GM18505 (cell line): Measurements from ENCODE around the gene BLCAP.
"Not testable (repeated sequence)": the region's sequence is repeated elsewhere in the genome, so short reads cannot be mapped to it uniquely, and the experiment has no call there.

Experiments used
- ATAC-seq: cut with Tn5 transposase; IDR thresholded peaks from one replicate; pipeline ENCODE4 v1.9.1; 2021; ENCODE audit not compliant: unreplicated experiment
- POLR2A ChIP-seq: IDR thresholded peaks from 4 replicates; pipeline ENCODE4 v1.6.1; 2011; ENCODE audit warnings: borderline replicate concordance; ENCODE audit not compliant: insufficient read depth, insufficient read length; ENCODE audit errors: extremely low read depth

Gene BLCAP

DNA sequence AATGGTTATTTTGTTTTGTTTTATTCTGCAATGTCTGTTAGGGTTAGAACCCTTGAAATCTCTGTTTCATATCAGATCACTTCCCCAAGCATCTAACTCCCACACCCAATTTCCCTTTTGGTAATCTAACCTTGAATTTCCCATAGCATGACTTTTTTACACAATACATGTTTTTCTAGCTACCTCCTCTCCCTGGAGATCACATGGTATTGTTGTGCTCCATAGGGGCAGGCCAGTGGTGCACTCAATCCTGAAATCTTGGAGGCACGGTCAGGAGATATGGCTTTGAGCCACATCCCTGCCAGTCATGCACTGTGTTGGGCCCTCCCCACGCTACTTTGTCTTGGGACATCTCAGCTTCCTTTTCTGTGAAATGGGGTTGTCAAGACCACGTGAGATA, 43.3 kb downstream of the BLCAP start:
- ATAC-seq, result no peak
- TF ChIP-seq POLR2A, result no peak

DNA sequence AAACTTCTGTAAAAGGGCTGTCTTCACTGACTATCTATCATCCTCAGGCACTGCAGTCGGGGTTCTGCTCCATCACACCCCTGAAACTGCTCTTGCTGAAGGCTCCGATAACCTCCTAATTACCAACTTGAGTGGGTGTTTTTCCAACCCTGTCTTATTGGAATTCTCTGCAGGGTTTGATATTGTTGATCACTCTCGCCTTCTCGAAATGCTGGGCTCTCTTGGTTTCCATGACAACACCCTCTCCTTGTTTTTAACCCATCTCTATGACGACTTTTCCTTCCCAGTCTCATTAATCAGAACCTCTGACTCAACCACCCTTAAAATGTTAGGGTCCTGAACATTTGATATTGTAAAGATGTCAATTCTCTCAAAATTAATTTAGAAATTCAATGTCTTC, 46.1 kb downstream of the BLCAP start:
- ATAC-seq, result no peak
- no peak for TF ChIP-seq POLR2A

DNA sequence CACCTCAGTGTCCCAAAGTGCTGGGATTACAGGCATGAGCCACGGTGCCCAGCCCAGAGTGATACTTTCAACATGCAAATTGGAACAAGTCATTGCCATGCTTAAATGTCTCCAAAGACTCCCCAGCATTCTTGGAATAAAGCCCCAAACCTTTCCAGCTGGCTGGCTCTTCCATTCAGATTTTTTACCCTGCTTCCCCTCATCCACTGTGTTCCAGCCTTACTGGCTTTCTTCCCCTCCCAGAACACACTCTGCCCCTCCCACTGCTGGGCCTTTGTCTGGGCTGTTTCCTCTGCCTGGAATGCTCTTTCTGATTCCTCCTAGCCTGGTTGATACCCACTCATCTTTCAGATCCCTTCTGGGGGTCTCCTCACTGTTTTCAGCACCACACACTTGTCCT, 46.8 kb downstream of the BLCAP start:
- no peak for ATAC-seq

DNA sequence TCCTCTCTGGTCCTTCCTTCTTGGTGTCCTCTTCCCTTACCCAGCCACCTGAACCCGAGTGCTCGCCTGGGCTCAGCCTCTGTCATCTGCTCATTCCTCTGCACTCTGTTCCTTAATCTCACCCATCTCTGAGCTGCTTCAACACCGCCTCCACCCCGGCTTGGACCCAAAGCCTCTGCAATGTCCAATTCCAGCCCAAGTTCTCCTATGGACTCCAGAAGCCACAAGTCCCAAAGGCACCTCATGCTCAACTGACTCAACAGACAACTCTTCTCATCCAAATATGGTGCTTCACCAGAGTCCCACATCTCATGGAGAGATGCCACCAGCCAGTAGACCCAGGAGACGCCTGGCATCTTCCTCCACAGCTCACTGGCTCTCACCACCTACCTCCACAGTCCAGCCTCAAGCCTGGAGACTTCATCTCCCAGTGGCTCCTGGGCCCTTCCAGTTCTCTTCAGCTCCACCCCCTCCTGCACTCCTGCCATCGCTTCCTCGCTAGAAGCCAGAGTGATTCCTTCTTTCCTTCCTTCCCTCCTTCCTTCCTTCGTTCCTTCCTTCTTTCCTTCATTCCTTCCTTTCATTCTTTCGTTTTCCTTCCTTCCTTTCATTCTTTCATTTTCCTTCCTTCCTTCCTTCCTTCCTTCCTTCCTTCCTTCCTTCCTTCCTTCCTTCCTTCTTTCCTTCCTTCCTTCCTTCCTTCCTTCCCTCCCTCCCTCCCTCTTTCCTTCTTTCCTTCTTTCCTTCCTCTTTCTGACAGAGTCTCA, 47.6 kb downstream of the BLCAP start:
- ATAC-seq, result no peak
- TF ChIP-seq POLR2A, result no peak

More for the DNA sequence above, 46.8 kb downstream of the BLCAP start:
- TF ChIP-seq POLR2A, result no peak

DNA sequence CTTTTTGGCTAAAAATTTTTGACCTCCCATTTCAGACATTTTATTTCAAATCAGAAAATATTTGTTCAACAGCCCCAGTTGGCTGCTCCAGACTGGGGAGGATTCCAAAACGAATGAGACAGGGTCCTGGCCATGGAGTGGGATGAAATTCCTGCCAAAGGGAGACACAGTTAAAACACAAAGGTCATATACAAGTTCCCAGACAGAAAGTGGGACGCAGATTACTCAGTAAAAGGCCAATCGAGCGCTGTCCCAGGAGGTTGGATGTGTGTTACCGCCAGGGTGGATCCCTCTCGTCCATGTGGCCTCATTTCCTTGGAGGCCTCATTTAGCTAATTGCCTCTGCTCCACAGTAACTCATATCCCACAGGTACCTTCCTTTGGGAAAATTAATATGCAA, 48.4 kb downstream of the BLCAP start:
- no peak for TF ChIP-seq POLR2A
- no peak for ATAC-seq

DNA sequence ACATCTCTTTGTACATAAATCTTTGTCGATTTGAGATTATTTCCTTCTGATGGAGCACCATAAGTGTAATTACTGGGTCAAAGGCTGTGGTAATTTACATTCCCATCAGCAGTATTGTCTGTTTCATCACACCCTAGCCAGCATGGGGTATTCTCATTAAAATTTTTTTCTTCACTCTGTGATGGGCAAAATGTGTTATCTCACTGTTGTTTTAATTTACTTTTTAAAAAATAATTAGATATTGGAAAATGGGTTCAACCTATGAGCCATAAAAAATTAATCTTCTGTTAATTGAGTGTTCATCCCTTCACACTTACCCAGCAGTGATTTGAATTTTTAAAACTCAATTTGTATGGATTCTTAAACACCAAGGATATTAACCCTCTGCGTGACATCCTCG, 50.6 kb downstream of the BLCAP start:
- no peak for TF ChIP-seq POLR2A
- ATAC-seq, result no peak

DNA sequence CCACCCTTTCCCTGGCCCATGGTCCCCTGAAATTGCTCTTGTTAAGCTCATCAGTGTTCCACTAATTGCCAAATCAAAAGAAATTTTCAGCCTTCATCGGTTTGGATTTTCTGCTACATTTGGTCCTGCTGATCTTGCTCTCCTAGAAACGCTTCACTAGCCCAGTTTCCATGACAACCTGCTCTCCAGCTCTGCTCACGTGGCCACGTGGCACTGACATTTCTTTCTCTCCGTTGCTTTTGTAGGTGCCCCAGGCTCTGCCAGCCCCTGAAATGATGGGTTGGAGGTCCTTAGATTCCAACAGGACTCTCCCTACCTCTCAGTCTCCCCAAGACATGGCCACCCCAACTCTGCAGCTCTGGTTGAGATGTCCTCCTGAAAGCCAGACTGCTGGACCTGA, 52.4 kb downstream of the BLCAP start:
- no peak for ATAC-seq
- no peak for TF ChIP-seq POLR2A

DNA sequence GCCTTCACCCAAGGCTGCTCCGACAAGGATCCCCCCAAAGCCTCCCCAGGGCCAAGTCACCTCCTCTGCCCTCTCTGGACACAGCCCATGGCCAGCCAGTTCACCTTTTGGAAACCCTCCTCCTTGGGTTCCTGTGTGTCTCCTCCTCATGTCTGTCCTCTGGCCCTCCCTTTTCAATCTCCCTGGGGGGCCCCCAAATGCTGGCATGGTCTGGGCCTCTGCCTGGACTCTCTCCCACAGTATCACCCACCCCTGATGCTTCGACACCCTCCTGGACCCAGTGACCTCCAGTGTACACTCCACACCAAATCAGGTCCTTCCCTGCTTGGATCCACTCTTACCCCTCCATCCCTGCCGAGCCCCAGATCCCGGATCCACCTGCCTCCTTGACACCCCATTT, 53.3 kb downstream of the BLCAP start:
- TF ChIP-seq POLR2A, result no peak
- no peak for ATAC-seq

DNA sequence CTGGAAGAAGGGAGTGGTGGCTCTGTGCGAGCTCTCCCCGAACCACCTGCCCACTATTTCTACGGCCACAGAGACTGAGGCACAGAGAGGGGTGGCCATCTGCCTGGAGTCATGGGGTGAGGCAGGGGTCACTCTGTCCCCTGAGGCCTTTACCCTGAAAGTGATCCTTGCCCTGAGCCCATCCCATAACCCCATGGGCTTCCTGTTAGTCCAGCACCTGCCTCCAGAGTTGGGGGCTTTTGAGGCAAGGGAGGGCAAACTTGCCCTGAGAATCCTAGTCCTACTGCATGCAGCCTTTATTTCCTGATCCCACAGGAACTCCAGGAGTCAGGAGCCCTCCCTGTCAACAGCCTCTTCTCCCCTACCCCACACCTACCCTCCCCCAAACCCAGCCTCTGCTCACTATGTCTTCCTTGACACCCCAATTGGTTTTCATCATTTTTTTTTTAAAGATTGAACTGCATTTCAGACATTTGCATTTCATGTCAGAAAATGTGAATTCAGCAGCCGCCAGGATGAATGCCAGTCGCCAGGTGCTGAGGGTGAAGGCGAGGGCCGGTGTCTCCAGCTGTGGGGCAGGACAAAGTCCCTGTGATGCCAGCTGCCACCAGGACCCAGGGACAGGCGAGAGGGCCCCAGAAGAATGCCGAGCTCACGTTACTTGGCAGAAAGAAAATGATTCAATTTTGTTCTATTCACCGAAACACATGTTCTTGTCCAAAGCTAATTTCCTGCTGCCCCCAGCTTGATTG, 54.3 kb downstream of the BLCAP start:
- no peak for TF ChIP-seq POLR2A
- ATAC-seq, result no peak

DNA sequence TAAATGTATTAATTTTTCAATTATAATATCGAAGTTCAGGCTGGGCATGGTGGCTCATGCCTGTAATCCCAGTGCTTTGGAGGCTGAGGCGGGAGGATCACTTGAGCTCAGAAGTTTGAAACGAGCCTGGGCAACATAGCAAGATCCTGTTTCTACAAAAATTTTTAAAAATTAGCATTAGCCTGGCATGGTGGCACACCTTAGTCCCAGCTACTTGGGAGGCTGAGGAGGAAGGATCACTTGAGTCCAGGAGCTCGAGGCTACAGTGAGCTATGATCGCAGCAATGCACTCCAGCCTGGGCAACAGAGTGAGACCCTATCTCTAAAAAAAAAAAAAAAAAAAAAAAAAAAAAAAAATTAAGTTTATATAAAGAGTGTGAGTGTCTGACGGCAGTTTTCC, 55.2 kb downstream of the BLCAP start:
- not testable (repeated sequence) for ATAC-seq

DNA sequence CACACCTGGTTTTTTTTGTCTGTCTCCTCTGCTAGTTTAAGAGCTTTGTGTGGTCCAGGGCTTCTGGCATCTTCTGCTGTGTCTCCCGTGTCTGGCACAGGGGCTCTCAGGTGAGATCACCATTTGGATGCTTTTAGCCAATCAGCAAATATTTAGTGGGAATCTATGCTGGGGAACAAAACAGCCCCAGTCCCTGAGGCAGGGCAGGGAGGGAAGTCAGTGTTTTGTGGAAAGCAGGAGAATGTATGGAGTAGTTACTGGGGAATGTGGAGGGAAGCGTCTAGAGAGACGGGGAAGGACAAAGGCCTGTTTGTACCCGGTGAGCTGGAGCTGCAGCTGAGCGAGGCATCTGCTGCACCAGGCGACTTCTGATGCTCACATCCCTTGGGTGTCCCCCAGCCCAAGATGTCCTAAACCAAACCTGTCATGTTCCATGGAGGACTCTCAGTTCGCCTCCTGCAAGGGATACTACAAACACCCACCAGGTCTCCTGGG, 55.9 kb downstream of the BLCAP start:
- TF ChIP-seq POLR2A, result no peak
- ATAC-seq, result no peak

DNA sequence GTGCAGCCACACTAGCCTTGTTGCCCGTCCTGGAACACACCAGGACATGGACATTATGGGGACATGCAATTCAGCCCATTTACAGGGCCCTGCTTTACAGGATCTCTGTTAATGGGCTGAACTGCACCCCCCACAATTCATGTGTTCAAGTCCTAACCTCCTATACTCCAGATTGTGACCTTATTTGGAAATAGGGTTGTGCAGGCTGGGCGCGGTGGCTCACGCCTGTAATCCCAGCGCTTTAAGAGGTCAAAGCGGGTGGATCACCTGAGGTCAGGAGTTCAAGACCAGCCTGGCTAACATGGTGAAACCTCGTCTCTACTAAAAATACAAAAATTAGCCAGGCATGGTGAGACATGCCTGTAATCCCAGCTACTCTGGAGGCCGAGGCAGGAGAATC, 57.5 kb downstream of the BLCAP start:
- not testable (repeated sequence) for ATAC-seq

DNA sequence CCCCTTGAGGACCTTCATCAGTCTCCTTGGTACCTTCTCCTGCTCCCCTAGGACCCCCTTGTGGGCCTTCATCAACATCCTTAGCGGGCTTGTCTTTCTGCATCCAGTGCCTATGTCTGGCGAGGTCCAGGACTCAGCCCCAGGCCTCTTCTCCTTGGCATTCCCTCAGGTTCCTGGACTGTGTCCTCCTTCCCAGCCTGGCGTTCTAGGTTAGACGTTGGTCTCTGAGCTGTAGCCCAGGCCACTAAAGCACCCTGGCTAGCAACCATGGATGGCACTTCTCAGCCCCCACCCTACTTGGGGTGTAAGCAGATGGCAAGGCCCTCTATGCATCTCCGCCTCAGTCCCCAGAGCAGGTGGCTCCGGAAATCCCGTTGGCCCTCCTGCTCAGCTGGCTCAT, 58.1 kb downstream of the BLCAP start:
- TF ChIP-seq POLR2A, result no peak
- no peak for ATAC-seq

DNA sequence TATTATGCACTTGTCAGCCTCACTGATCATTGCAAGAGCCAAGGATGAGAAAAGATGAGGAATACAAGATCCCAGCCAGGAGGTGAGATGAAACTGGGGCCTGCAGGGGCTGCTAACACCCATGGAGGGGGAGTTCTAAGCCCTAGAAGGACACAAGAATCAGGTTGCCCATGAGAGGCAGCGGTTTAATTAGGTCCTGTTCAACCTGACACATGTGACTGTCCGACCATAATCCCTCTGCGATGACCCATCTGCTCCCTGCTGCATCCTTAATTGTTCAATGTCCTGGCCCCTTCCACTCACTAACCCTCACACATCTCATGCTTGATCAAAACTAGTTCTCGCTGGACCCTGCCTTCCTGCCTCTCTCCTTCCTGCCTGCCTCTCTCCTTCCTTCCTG, 58.8 kb downstream of the BLCAP start:
- TF ChIP-seq POLR2A, result no peak
- no peak for ATAC-seq
